ENCODE data around the gene MYH9.

Gene MYH9

GRCh38 chr22:36329254-36330078 is 58.3 kb downstream of the MYH9 start:
- peak; percentile 84 for DNase-seq

GRCh38 chr22:36328635-36329253 is 59.0 kb downstream of the MYH9 start:
- DNase-seq, result peak; percentile 39

- DNase-seq, result no peak
Measured at GRCh38 chr22:36327922-36328551, 59.7 kb downstream of the MYH9 start.

- DNase-seq, result no peak
Measured at GRCh38 chr22:36326178-36327161, 61.3 kb downstream of the MYH9 start.

GRCh38 chr22:36325154-36326031 is 62.4 kb downstream of the MYH9 start:
- DNase-seq, result no peak

- no peak for DNase-seq
Measured at GRCh38 chr22:36324414-36324813, 63.4 kb downstream of the MYH9 start.

GRCh38 chr22:36323855-36324331 is 63.9 kb downstream of the MYH9 start:
- DNase-seq, result no peak

GRCh38 chr22:36323182-36323854 is 64.4 kb downstream of the MYH9 start:
- DNase-seq, result no peak

- no peak for DNase-seq
Measured at GRCh38 chr22:36322602-36322915, 65.2 kb downstream of the MYH9 start.

- DNase-seq, result no peak
Measured at GRCh38 chr22:36321797-36322601, 65.8 kb downstream of the MYH9 start.

- no peak for DNase-seq
Measured at GRCh38 chr22:36320553-36320952, 67.2 kb downstream of the MYH9 start.

GRCh38 chr22:36319595-36320497 is 67.9 kb downstream of the MYH9 start:
- no peak for DNase-seq

GRCh38 chr22:36318442-36318841 is 69.3 kb downstream of the MYH9 start:
- DNase-seq, result no peak

GRCh38 chr22:36317658-36318271 is 70.0 kb downstream of the MYH9 start:
- DNase-seq, result no peak

GRCh38 chr22:36316419-36316818 is 71.3 kb downstream of the MYH9 start:
- no peak for DNase-seq

GRCh38 chr22:36315325-36315724 is 72.4 kb downstream of the MYH9 start:
- no peak for DNase-seq

- DNase-seq, result no peak
Measured at GRCh38 chr22:36311386-36312085, 76.2 kb downstream of the MYH9 start.

GRCh38 chr22:36308880-36309279 is 78.9 kb downstream of the MYH9 start:
- DNase-seq, result no peak
